HG02840 (cell line): ENCODE measurements around the gene H1-8.
"Not testable (repeated sequence)": the region's sequence is repeated elsewhere in the genome, so short reads cannot be mapped to it uniquely, and the experiment has no call there.

Source experiments
- ATAC-seq: cut with Tn5 transposase; IDR thresholded peaks from one replicate; pipeline ENCODE4 v1.9.1; 2021; ENCODE audit warnings: mild to moderate bottlenecking, moderate library complexity, moderate number of reproducible peaks; ENCODE audit not compliant: unreplicated experiment, low FRiP score

The H1-8 gene

GRCh38 chr3:129543156-129543790 is at the start of gene H1-8:
TSS of gene H1-8 (plus strand) at chr3:129543175. CDS start at chr3:129543219, 44 bp downstream.
- no peak for ATAC-seq

DNA sequence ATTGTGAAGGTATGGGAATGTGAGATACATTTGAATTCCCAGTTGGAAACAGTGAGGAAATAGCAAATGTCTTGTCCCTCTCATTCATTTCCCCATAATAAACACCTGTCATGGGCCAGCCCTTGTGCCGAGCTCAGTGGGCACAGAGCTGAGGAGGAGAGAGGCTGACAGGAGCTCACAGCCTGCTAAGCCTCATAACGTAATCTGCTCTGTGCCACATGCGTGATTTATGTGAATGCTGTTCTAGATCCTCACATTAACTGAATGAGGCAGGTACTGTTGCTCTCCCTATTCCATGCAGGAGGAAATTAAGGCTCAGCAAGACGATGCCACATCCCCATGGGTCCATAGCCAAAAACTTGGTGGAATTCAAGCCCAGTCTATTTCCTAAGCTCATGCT is 49.8 kb upstream of the H1-8 start:
- ATAC-seq = no peak

- not testable (repeated sequence) for ATAC-seq
Observed at GRCh38 chr3:129494499-129494898, 48.5 kb upstream of the H1-8 start.

GRCh38 chr3:129495006-129495639 is 47.9 kb upstream of the H1-8 start:
- ATAC-seq = not testable (repeated sequence)

DNA sequence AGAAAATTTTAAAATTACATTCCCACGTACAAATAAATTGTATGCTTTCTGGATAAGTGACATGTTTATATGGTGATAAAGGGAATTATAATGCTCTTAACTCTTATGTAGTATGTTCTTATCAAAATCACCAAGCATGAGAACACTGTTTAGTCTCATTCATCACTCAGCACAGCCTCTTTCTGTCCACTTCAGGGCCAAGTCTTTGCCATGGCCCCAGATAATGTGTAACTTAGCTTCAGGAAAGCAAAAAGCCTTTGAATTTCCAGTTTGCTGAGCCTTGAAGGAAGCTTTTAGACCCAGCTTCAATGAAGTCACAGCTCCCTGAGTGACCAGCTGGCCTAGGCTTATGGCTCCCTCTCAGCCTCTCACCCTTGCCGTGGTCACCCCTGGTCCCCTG is 45.1 kb upstream of the H1-8 start:
- ATAC-seq = not testable (repeated sequence)

DNA sequence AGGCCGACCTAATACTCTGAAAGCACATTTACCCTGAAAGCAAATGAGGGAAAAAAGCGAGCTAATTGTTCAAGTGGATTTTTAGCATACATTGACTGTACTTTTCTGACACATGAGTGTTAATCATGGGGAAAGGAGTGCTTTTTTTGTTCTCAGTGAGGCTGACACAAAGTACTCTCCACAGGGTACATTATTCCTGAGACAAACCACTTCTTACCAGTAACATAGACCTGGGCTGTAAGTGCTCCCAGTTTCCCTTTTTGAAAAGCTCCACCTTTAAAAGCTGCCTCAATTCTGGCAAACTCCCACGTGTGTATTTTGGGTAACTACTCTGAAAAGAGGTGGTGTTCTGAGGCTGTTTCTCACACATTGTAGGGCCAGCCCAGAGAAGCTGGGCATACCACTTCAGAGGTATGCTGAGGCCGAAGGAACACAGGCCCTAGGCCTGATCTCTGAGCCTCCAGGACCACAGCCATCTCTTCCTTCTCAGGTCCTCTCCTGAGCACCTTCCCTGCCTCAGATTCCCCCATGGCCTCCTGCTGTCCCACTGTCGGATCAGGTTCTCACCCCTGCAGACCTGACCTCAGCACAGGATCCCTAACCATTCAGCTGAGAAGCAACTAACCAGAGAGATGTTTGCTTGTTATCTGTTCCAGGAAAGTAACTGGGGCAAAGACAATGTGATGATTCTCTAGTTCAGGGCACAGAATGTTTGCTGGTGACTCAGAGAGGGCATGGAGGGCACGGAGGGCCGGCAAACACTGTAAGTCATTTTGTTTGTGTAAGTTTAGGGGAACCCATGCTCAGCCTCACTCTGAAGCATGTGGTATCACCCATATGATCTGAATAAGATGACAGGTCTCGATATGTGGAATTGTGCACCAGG is 44.1 kb upstream of the H1-8 start:
- ATAC-seq = not testable (repeated sequence)

- not testable (repeated sequence) for ATAC-seq
Observed at GRCh38 chr3:129499604-129500333, 43.2 kb upstream of the H1-8 start.

GRCh38 chr3:129500334-129500658 is 42.7 kb upstream of the H1-8 start:
- ATAC-seq = no peak

GRCh38 chr3:129501630-129502029 is 41.3 kb upstream of the H1-8 start:
- no peak for ATAC-seq

GRCh38 chr3:129502641-129503408 is 40.1 kb upstream of the H1-8 start:
- no peak for ATAC-seq

DNA sequence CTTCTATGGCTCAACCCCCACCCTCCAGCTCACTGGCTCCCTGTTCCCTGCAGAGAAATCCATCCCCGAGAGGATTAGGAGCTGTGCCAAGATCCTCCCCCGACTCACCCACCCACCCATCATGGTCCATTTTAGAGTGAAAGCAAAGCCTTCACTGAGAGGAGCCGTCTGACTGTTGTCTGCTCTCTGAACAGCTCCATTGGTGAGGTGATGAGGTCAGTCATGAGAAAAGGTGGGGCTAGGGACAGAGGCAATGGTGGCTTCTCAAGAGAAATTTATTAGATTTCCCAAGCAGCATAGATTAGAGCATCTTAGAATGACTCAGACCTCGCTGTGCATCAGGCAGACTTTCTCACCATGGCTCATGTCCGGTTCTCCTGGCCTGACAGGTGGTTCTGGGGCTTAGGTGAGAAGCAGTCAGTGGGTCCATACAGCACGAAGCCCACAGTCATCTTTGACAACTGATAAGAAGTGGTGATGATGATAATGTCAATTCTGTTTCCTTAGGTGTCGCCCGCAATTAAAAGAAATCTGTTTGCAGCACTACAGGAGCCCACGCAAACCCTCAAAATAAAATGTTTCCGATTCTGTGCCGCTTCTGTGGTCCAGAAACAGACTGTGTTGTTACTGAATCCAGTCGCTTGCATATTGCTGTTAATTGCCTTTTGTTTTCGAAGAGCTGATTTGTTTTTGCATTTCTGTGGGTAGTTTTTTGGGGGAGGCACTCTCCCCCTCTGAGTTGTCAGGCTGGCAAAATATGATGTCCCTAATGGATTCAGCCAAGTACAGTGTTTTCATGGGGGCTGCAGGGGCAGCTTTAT is 39.3 kb upstream of the H1-8 start:
- ATAC-seq = no peak

DNA sequence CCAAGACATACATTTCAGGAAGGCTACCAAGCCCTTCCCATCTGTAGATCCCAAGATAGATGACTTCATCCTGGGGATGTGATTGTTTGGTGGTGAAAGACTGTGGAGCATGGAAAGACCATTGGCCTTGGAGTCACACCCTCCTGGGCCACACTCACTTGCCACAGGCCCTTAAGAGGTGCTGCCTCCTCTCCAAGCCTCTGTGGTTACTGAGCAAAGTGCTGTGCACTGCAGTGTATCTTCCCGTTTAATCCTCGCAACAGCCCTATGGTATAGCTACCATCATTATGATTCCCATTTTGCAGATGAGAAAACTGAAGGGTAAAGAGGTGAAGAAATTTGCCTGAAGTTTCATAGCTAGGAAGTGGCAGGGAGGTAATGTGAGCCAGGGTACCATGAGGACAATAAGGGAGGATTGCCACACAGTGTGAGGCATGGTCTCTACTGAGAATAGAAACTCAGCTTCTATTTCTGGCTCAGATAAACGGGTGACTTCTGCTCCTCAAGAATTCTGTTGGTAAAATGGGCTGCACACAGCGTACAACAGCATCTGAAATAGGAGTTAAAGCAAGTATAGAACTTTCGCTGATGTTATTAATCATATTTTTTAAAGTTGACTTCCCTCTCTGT is 38.4 kb upstream of the H1-8 start:
- ATAC-seq = no peak

DNA sequence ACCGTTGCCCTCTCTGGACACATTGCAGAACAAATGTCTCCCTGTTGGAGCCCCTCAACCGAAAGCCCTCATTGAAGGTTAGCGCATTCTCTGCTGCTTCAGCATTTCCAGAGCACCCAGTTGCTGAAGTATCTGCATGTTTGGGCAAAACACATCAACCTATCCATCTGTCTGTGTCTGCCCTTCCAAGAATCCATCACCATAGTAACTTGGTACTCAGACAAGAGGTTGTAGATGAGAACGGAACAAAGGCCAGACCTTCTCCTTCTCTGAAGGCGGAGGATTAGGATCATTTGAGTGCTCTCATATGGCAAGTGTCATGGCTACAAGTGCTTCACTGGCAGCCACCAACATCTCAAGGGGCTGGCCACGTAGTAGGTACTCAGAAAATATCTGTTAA is 37.6 kb upstream of the H1-8 start:
- no peak for ATAC-seq

GRCh38 chr3:129506231-129506742 is 36.7 kb upstream of the H1-8 start:
- ATAC-seq = no peak

GRCh38 chr3:129507181-129507831 is 35.7 kb upstream of the H1-8 start:
- no peak for ATAC-seq

GRCh38 chr3:129512595-129512994 is 30.4 kb upstream of the H1-8 start:
- ATAC-seq = no peak

DNA sequence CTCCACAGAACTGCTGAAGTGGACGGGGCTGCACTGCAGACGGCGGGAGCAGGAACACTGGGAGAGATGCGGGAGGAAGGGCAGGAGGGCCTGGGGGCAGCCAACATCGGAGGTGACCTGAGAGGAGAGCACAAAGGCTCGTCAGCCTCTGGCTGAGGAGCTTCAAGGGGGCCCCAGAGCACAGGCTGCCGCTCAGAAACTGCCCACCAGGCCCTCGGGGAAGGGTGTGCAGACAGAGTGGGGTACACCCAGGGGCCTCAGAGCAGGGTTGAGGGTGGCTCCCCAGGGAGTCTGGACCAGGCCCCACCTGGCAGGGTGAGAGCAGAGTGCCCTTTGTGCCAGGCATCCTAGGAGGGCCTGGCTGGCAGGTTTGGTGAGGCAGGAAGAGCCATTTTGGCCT is 29.3 kb upstream of the H1-8 start:
- no peak for ATAC-seq

- ATAC-seq = no peak
Observed at GRCh38 chr3:129514110-129514509, 28.9 kb upstream of the H1-8 start.
